K562 (cell line): ENCODE measurements around the gene AK2. TPM values are rescaled to one million over a fixed set of nuclear protein-coding genes. Genes with fewer than 3 reads are reported as not detected.

Experiments
- CAMTA2 ChIP-seq: fragments of 250-450 bp; sonication (Bioruptor Pico); conservative IDR thresholded peaks from 2 replicates; pipeline ENCODE4 v1.5.1; 2022
- CHAMP1 ChIP-seq: fragments of 450-650 bp; IDR thresholded peaks from 2 replicates; pipeline ENCODE4 v1.6.1; 2016; ENCODE audit warnings: mild to moderate bottlenecking
- CHCHD3 ChIP-seq: fragments of 250-450 bp; sonication (Bioruptor Pico); IDR thresholded peaks from 2 replicates; pipeline ENCODE4 v2.1.2; 2022; ENCODE audit warnings: mild to moderate bottlenecking
- CHD2 ChIP-seq: IDR thresholded peaks from 2 replicates; pipeline ENCODE4 v1.6.1; 2011; ENCODE audit warnings: low read depth, low read length
- DMBX1 ChIP-seq: fragments of 250-450 bp; sonication (Bioruptor Pico); IDR thresholded peaks from 2 replicates; pipeline ENCODE4 v1.8.0; 2022; ENCODE audit warnings: inconsistent platforms, mild to moderate bottlenecking, moderate library complexity, borderline replicate concordance
- GABPA ChIP-seq: fragments of 200-800 bp; sonication (Bioruptor generic); conservative IDR thresholded peaks from 2 replicates; pipeline ENCODE4 v1.6.1; 2016; ENCODE audit warnings: low read depth, missing genetic modification characterization, missing compliant biosample characterization
- KDM2B ChIP-seq: fragments of 250-450 bp; sonication (Bioruptor Pico); IDR thresholded peaks from 2 replicates; pipeline ENCODE4 v1.8.0; 2021; ENCODE audit warnings: mild to moderate bottlenecking, moderate library complexity
- MEIS2 ChIP-seq: fragments of 450-650 bp; IDR thresholded peaks from 2 replicates; pipeline ENCODE4 v1.6.1; 2014; ENCODE audit warnings: mild to moderate bottlenecking; ENCODE audit not compliant: partially characterized antibody
- MYC ChIP-seq, 2 experiments: fragments of 250-450 bp in 1 of 2; sonication (Bioruptor Pico) in 1 of 2; IDR thresholded peaks; 2 replicates each; pipeline versions ENCODE4 v1.5.1 to v1.6.1; 2012 to 2021; ENCODE audit warnings: low read depth in 2 of 2, borderline replicate concordance in 1 of 2, improper control_type of control experiment in 1 of 2, low read length in 1 of 2, mild to moderate bottlenecking in 1 of 2, moderate library complexity in 1 of 2
- NCOA2 ChIP-seq, 2 experiments: fragments of 450-650 bp; IDR thresholded peaks; 2 replicates each; pipeline ENCODE4 v1.6.1; 2018; ENCODE audit warnings: mild to moderate bottlenecking in 2 of 2, moderate library complexity in 1 of 2; ENCODE audit not compliant: partially characterized antibody in 2 of 2
- NELFE ChIP-seq: IDR thresholded peaks from 2 replicates; pipeline ENCODE4 v1.6.1; 2011; ENCODE audit warnings: mild to moderate bottlenecking; ENCODE audit not compliant: insufficient read depth, insufficient read length
- POLR2G ChIP-seq: fragments of 200-400 bp; formaldehyde crosslinking; IDR thresholded peaks from 2 replicates; pipeline ENCODE4 v1.6.1; 2017; ENCODE audit warnings: low read depth, mild to moderate bottlenecking, antibody characterized with exemption, low read length, moderate library complexity
- POLR2H ChIP-seq: IDR thresholded peaks from 2 replicates; pipeline ENCODE4 v1.6.1; 2016; ENCODE audit warnings: missing genetic modification characterization, low read depth, mild to moderate bottlenecking, control low read depth, missing compliant biosample characterization, moderate library complexity
- RREB1 ChIP-seq: fragments of 250-450 bp; sonication (Bioruptor Pico); IDR thresholded peaks from 2 replicates; pipeline ENCODE4 v1.4.0; 2020
- TAF9B ChIP-seq: fragments of 450-650 bp; IDR thresholded peaks from 2 replicates; pipeline ENCODE4 v1.6.1; 2018; ENCODE audit warnings: mild to moderate bottlenecking; ENCODE audit not compliant: partially characterized antibody
- THRAP3 ChIP-seq: fragments of 450-650 bp; IDR thresholded peaks from 2 replicates; pipeline ENCODE4 v1.6.1; 2016; ENCODE audit warnings: mild to moderate bottlenecking, inconsistent platforms, borderline replicate concordance
- ZKSCAN8 ChIP-seq: fragments of 200-800 bp; sonication (Bioruptor generic); IDR thresholded peaks from 2 replicates; pipeline ENCODE4 v1.6.1; 2016; ENCODE audit warnings: missing genetic modification characterization, missing compliant biosample characterization
- ZNF280B ChIP-seq: fragments of 250-450 bp; sonication (Bioruptor Pico); IDR thresholded peaks from 2 replicates; pipeline ENCODE4 v1.5.1; 2021; ENCODE audit warnings: mild to moderate bottlenecking
- ZNF316 ChIP-seq: fragments of 450-650 bp; IDR thresholded peaks from 2 replicates; pipeline ENCODE4 v1.6.1; 2016
- ZNF384 ChIP-seq: IDR thresholded peaks from 2 replicates; pipeline ENCODE4 v1.6.1; 2012; ENCODE audit warnings: low read depth, low read length, improper control_type of control experiment
- ZNF76 ChIP-seq: fragments of 250-450 bp; sonication (Bioruptor Pico); IDR thresholded peaks from 2 replicates; pipeline ENCODE4 v1.4.0; 2020; ENCODE audit warnings: mild to moderate bottlenecking, moderate library complexity, borderline replicate concordance
- polyA plus RNA-seq, 8 experiments: library from polyadenylated mRNA; depleted of rRNA in 4 of 8; stranded (reverse) in 5 of 8; unstranded in 3 of 8; fragments of >200 nt; fragmentation: Nextera tagmentation in 2 of 8; fragmentation: Illumina TruSeq in 1 of 8; extraction: Ambion mirVana in 2 of 8; extraction: Trizol in 1 of 8; gene quantifications; 2 replicates each; pipeline versions ENCODE4 v1.2.1 to v1.2.3, GENCODE V29; 2011 to 2014; ENCODE audit warnings: inconsistent platforms in 1 of 8, missing spikeins in 1 of 8
- total RNA-seq, 7 experiments: library from RNA; depleted of rRNA in 6 of 7; stranded (reverse); fragments of >200 nt in 6 of 7; fragmentation: Illumina TruSeq in 2 of 7; extraction: Trizol in 2 of 7; gene quantifications; 2 replicates each; pipeline versions ENCODE4 v1.2.1 to v1.2.3, GENCODE V29; 2011 to 2021; ENCODE audit warnings: low replicate concordance in 1 of 7

AK2 gene
- total and polyA plus RNA-seq, 9 of the 15 experiments (the other 6 are each of a cell fraction or from before 2014, with no cell fraction given), result 105 to 1,050 (median 509) TPM

- no peak for TF ChIP-seq CHAMP1
- TF ChIP-seq NCOA2 (IDR thresholded peaks at IDR 0.05; ENCODE audit: partially characterized antibody in 2 of 2), result no peak
- TF ChIP-seq POLR2G, result no peak
- no peak for TF ChIP-seq ZNF316
- TF ChIP-seq THRAP3, result no peak
- TF ChIP-seq ZNF76 (CRISPR knock-in tag), result no peak
- TF ChIP-seq ZNF384, result no peak
- no peak for TF ChIP-seq POLR2H (tag)
- no peak for TF ChIP-seq NELFE
- no peak for TF ChIP-seq CAMTA2 (CRISPR knock-in tag)
- no peak for TF ChIP-seq ZNF280B (CRISPR knock-in tag)
- no peak for TF ChIP-seq KDM2B (CRISPR knock-in tag)
- TF ChIP-seq MEIS2, result peak; percentile 63
- TF ChIP-seq RREB1, result no peak
- TF ChIP-seq DMBX1 (CRISPR knock-in tag), result no peak
- TF ChIP-seq TAF9B, result no peak
- TF ChIP-seq CHCHD3 (CRISPR knock-in tag), result no peak
- no peak for TF ChIP-seq MYC (IDR thresholded peaks at IDR 0.05; ENCODE audit: low read depth, low read length)
- no peak for TF ChIP-seq MYC (CRISPR knock-in tag; IDR thresholded peaks at IDR 0.05; ENCODE audit: borderline replicate concordance, low read depth)
- TF ChIP-seq ZKSCAN8, result peak; percentile 54; the same call in 1 of the 2 replicates
- TF ChIP-seq CHD2, result no peak
- peak; percentile 83 for TF ChIP-seq GABPA (tag)
These were observed 9.1 kb upstream of the AK2 start (continued) for GRCh38 chr1:33045814-33046213.
